B cell (primary cell): ENCODE data around the gene OR7A10. TPM values are rescaled to one million over a fixed set of nuclear protein-coding genes. Genes with fewer than 3 reads are reported as not detected.

Experiments
- ATAC-seq: fragments of 200-7000 bp; cut with Tn5 transposase; one replicate; pipeline ENCODE4 v1.10.0; 2021; ENCODE audit warnings: low read depth, mild to moderate bottlenecking, moderate number of reproducible peaks, moderate library complexity
- CTCF ChIA-PET: fragments of 350-600 bp; sonication (Branson Sonifier 250); formaldehyde crosslinking; loops from one replicate; lab custom pipeline; 2021; ENCODE audit warnings: antibody characterized with exemption, inconsistent platforms; lab: Charles Lee
- POLR2A ChIA-PET: fragments of 350-600 bp; sonication (Branson Sonifier 250); formaldehyde crosslinking; loops from one replicate; lab custom pipeline; 2021; ENCODE audit warnings: antibody characterized with exemption; lab: Charles Lee
- DNase-seq: peaks from one replicate; pipeline ENCODE4 v3.0.0; 2013
- H2AFZ ChIP-seq: 2 replicates; pipeline ENCODE4 v1.6.1; 2012; ENCODE audit warnings: mild to moderate bottlenecking, low read depth, low read length; ENCODE audit not compliant: insufficient read depth, poor library complexity, severe bottlenecking
- H3K27ac ChIP-seq, 2 donors: 1 replicate in 1 of 2; 2 replicates in 1 of 2; pipeline ENCODE4 v1.5.1; 2012 to 2013; ENCODE audit warnings: low read length in 2 of 2, mild to moderate bottlenecking in 2 of 2, moderate library complexity in 1 of 2
- H3K27me3 ChIP-seq, 4 experiments: fragments of 200-600 bp in 1 of 4; sonication (generic) in 1 of 4; replicated peaks in 1 of 4; 1 replicate in 2 of 4; 2 replicates in 2 of 4; pipeline versions ENCODE4 v1.6.1 to v1.7.0; 2013 to 2016; ENCODE audit warnings: low read length in 3 of 4, mild to moderate bottlenecking in 2 of 4, mixed read lengths in 1 of 4, moderate library complexity in 1 of 4; ENCODE audit not compliant: insufficient read depth in 4 of 4, control insufficient read depth in 3 of 4; ENCODE audit errors: control extremely low read depth in 1 of 4
- H3K36me3 ChIP-seq, 2 experiments: replicated peaks in 1 of 2; 1 replicate in 1 of 2; 2 replicates in 1 of 2; pipeline versions ENCODE4 v1.6.1 to v1.7.1; 2013; ENCODE audit warnings: low read length in 1 of 2; ENCODE audit not compliant: insufficient read depth in 2 of 2, control insufficient read depth in 1 of 2; ENCODE audit errors: control extremely low read depth in 1 of 2, extremely low read depth in 1 of 2
- H3K4me1 ChIP-seq, 2 donors: fragments of 200-600 bp in 1 of 2; sonication (generic) in 1 of 2; 1 replicate in 1 of 2; 2 replicates in 1 of 2; pipeline versions ENCODE4 v1.5.1 to v1.6.1; 2013 to 2017; ENCODE audit warnings: low read length in 2 of 2; ENCODE audit not compliant: control insufficient read depth in 2 of 2, insufficient read depth in 2 of 2
- H3K4me2 ChIP-seq: replicated peaks from 2 replicates; pipeline ENCODE3; 2012; ENCODE audit warnings: mild to moderate bottlenecking, low read depth, low read length; ENCODE audit not compliant: poor library complexity, severe bottlenecking
- H3K4me3 ChIP-seq, 5 experiments: fragments of 200-600 bp in 1 of 5; sonication (generic) in 1 of 5; 1 replicate in 3 of 5; 2 replicates in 2 of 5; pipeline versions ENCODE4 v1.5.1 to v1.7.0; 2011 to 2016; ENCODE audit warnings: low read length in 4 of 5, mild to moderate bottlenecking in 4 of 5, low read depth in 2 of 5, control low read depth in 1 of 5, moderate library complexity in 1 of 5; ENCODE audit not compliant: insufficient read depth in 1 of 5; ENCODE audit errors: control extremely low read depth in 1 of 5, extremely low read depth in 1 of 5
- H3K79me2 ChIP-seq: fragments of 200-600 bp; sonication (generic); one replicate; pipeline ENCODE4 v1.6.0; 2016; ENCODE audit warnings: low read length; ENCODE audit not compliant: control insufficient read depth, insufficient read depth
- H3K9ac ChIP-seq: fragments of 200-600 bp; sonication (generic); 2 replicates; pipeline ENCODE4 v1.6.1; 2017; ENCODE audit warnings: mild to moderate bottlenecking, low read length, moderate library complexity
- H3K9me3 ChIP-seq, 3 donors: one replicate each; pipeline versions ENCODE4 v1.6.1 to v1.7.1; 2013; ENCODE audit warnings: low read length in 2 of 3; ENCODE audit not compliant: control insufficient read depth in 2 of 3, insufficient read depth in 1 of 3; ENCODE audit errors: control extremely low read depth in 1 of 3
- H4K20me1 ChIP-seq: 2 replicates; pipeline ENCODE4 v1.6.0; 2012; ENCODE audit warnings: mild to moderate bottlenecking, low read length; ENCODE audit not compliant: insufficient read depth, control insufficient read depth, poor library complexity, severe bottlenecking
- H3K27ac Mint-ChIP-seq: one replicate; pipeline ENCODE4 v1.8.0; 2021; ENCODE audit warnings: mixed read lengths
- H3K27me3 Mint-ChIP-seq: one replicate; pipeline ENCODE4 v1.8.0; 2021; ENCODE audit warnings: mixed read lengths
- H3K4me1 Mint-ChIP-seq: one replicate; pipeline ENCODE4 v1.8.0; 2021; ENCODE audit warnings: mixed read lengths
- H3K4me3 Mint-ChIP-seq: one replicate; pipeline ENCODE4 v1.8.0; 2021; ENCODE audit warnings: mixed read lengths
- H3K9me3 Mint-ChIP-seq: one replicate; pipeline ENCODE4 v1.8.0; 2022; ENCODE audit warnings: mixed read lengths; ENCODE audit not compliant: insufficient read depth
- EZH2 ChIP-seq: IDR thresholded peaks from 2 replicates; pipeline ENCODE4 v1.6.1; 2012; ENCODE audit warnings: borderline replicate concordance, low read depth, mild to moderate bottlenecking, moderate library complexity, low read length; ENCODE audit not compliant: insufficient read depth, poor library complexity, severe bottlenecking
- WGBS: methylation state at CpG from one replicate; pipeline ENCODE4 v1.1.5; 2013; ENCODE audit warnings: missing lambda C conversion rate; ENCODE audit not compliant: insufficient coverage; 5-methylcytosine and 5-hydroxymethylcytosine counted together
- intact Hi-C: fragments of 100-400 bp; cut with micrococcal nuclease; formaldehyde crosslinking; loops from one replicate; pipeline ENCODE4 v1.10.0; 2022
- polyA plus RNA-seq: library from polyadenylated mRNA; depleted of rRNA; stranded (reverse); fragments of >200 nt; gene quantifications from 2 replicates; pipeline ENCODE4 v1.2.3, GENCODE V29; 2012
- total RNA-seq, 2 donors: library from RNA; stranded (reverse); fragments of 120-200 nt in 1 of 2; gene quantifications; 1 replicate in 1 of 2; 2 replicates in 1 of 2; pipeline versions ENCODE4 v1.2.3 to v1.2.4, GENCODE V29; 2013 to 2022
- TF ChIP-seq, protein P1 (sequence below): fragments of 200-600 bp; IDR thresholded peaks from one replicate; pipeline ENCODE4 v1.8.0; 2022; ENCODE audit warnings: antibody characterized with exemption, mild to moderate bottlenecking

Gene OR7A10
- total and polyA plus RNA-seq, 2 donors (not counting 1 experiment from before 2014, with no cell fraction given) = not detected

DNA sequence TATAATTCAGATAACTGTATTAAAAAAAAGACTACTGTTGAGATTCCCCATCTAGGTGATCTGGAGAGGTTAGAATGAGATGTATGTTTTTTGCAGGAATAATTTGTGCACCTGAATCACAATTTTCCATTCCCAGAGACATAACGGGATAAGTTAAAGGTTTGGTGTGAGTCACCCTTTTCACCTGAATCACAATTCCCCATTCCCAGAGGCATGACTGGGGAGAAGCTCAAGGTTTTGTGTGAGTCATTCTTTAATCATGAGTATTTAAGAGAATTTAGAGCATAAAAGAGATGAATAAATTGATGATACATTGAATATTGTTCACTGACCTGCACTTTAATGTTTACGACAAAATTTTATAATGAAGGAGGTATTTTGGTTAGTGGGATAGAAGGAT is 22.7 kb downstream of the OR7A10 start:
- Histone ChIP-seq H3K4me1 (no peaks in the 10 kb centered on the region), H3K9ac (no peak overlapping the region), H3K4me2 (no peak overlapping the region), H3K79me2 (no peaks in the 10 kb centered on the region), H2AFZ (no peak overlapping the region), H3K9me3 (peaks cover 0 to 3% (median 0%) of the 10 kb centered on the region in 3 donors), H3K27me3 (peaks cover 0 to 10% (median 3%) of the 10 kb centered on the region in 4 experiments), H3K27ac (no peak overlapping the region), H3K36me3 (no peaks in the 10 kb centered on the region), H3K4me3 (no peak overlapping the region), H4K20me1 (no peaks in the 10 kb centered on the region)
- no peak overlapping the region for H3K27ac Mint-ChIP-seq
- no peak overlapping the region for H3K4me3 Mint-ChIP-seq
- WGBS = no CpG with 5 or more reads among the region's 2 CpGs
- H3K27me3 Mint-ChIP-seq = peaks cover 42% of the 10 kb centered on the region
- TF ChIP-seq, protein P1, sequence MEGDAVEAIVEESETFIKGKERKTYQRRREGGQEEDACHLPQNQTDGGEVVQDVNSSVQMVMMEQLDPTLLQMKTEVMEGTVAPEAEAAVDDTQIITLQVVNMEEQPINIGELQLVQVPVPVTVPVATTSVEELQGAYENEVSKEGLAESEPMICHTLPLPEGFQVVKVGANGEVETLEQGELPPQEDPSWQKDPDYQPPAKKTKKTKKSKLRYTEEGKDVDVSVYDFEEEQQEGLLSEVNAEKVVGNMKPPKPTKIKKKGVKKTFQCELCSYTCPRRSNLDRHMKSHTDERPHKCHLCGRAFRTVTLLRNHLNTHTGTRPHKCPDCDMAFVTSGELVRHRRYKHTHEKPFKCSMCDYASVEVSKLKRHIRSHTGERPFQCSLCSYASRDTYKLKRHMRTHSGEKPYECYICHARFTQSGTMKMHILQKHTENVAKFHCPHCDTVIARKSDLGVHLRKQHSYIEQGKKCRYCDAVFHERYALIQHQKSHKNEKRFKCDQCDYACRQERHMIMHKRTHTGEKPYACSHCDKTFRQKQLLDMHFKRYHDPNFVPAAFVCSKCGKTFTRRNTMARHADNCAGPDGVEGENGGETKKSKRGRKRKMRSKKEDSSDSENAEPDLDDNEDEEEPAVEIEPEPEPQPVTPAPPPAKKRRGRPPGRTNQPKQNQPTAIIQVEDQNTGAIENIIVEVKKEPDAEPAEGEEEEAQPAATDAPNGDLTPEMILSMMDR = no peak
- TF ChIP-seq EZH2 = no peak
- no peak for DNase-seq
- ChIA-PET CTCF (no interaction called here), POLR2A (no interaction called here)
- peaks cover 8% of the 10 kb centered on the region for H3K4me1 Mint-ChIP-seq
- no peaks in the 10 kb centered on the region for H3K9me3 Mint-ChIP-seq
- ATAC-seq = no peak
- intact Hi-C loops = no loop called here

DNA sequence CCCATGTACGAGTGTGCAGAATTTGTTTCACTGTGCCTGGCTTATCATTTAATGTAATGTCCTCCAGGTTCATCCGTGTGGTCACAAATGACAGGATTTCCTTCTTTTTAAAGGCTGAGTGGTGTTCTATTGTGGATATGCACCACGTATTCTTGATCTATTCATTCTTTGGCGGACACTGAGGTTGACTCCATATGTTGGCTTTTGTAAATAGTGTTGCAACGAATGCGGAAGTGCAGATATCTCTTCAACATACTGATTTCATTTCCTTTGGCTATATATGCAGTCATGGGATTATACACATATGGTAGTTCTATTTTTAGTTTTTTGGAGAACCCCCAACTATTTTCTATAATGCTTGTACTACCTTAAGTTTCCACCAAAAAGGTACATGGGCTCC is 26.8 kb downstream of the OR7A10 start:
- H3K9me3 ChIP-seq = peaks cover 0 to 3% (median 2%) of the 10 kb centered on the region in 3 donors
- H2AFZ ChIP-seq = no peak overlapping the region
- ChIA-PET POLR2A (no interaction called here), CTCF (no interaction called here)
- no peaks in the 10 kb centered on the region for H4K20me1 ChIP-seq
- H3K9me3 Mint-ChIP-seq = peaks cover 2% of the 10 kb centered on the region
- no peak overlapping the region for H3K27ac Mint-ChIP-seq
- intact Hi-C loops = no loop called here
- H3K4me3 Mint-ChIP-seq = no peak overlapping the region
- no peak overlapping the region for H3K4me3 ChIP-seq
- no peaks in the 10 kb centered on the region for H3K79me2 ChIP-seq
- H3K27ac ChIP-seq = no peak overlapping the region
- H3K4me1 ChIP-seq = no peaks in the 10 kb centered on the region
- H3K4me2 ChIP-seq = no peak overlapping the region
- DNase-seq = no peak
- H3K4me1 Mint-ChIP-seq = no peaks in the 10 kb centered on the region
- H3K36me3 ChIP-seq = no peaks in the 10 kb centered on the region
- peaks cover 38% of the 10 kb centered on the region for H3K27me3 Mint-ChIP-seq
- ATAC-seq = no peak
- no peak overlapping the region for H3K9ac ChIP-seq
- WGBS = no CpG with 5 or more reads among the region's 6 CpGs
- peaks cover 0 to 10% (median 3%) of the 10 kb centered on the region in 4 experiments for H3K27me3 ChIP-seq
- no peak for TF ChIP-seq EZH2
- TF ChIP-seq, protein P1 = no peak
